HG03280 (cell line): ENCODE data around the gene PCDHGB5.

Experiments used
- ATAC-seq: cut with Tn5 transposase; IDR thresholded peaks from one replicate; pipeline ENCODE4 v1.9.1; 2021; ENCODE audit warnings: mild to moderate bottlenecking, moderate library complexity; ENCODE audit not compliant: unreplicated experiment

The PCDHGB5 gene

GRCh38 chr5:141439411-141440141 lies 41.8 kb downstream of the PCDHGB5 start:
- ATAC-seq, result no peak

- ATAC-seq, result no peak
These were observed 42.6 kb downstream of the PCDHGB5 start for GRCh38 chr5:141440341-141440740.

GRCh38 chr5:141441571-141442170 lies 43.9 kb downstream of the PCDHGB5 start:
- no peak for ATAC-seq
